CD14-positive monocyte (primary cell): Measurements from ENCODE around the gene PDE6B. TPM values are rescaled to one million over a fixed set of nuclear protein-coding genes. Genes with fewer than 3 reads are reported as not detected.

ENCODE experiments used
- DNase-seq, 3 donors: peaks; one replicate each; pipeline ENCODE4 v3.0.0-alpha.2; 2011 to 2022
- H2AFZ ChIP-seq: 2 replicates; pipeline ENCODE4 v1.6.0; 2012; ENCODE audit warnings: mild to moderate bottlenecking, low read depth, low read length, inconsistent platforms; ENCODE audit not compliant: insufficient read depth, poor library complexity, severe bottlenecking
- H3K27ac ChIP-seq, 2 donors: 1 replicate in 1 of 2; 2 replicates in 1 of 2; pipeline ENCODE4 v1.5.1; 2012 to 2013; ENCODE audit warnings: low read length in 2 of 2, control low read depth in 1 of 2, inconsistent platforms in 1 of 2, low read depth in 1 of 2, mild to moderate bottlenecking in 1 of 2
- H3K27me3 ChIP-seq, 2 donors: one replicate each; pipeline versions ENCODE4 v1.6.0 to v1.6.1; 2011 to 2013; ENCODE audit warnings: low read length in 2 of 2; ENCODE audit not compliant: control insufficient read depth in 2 of 2, insufficient read depth in 2 of 2
- H3K36me3 ChIP-seq, 2 donors: replicated peaks in 1 of 2; 1 replicate in 1 of 2; 2 replicates in 1 of 2; pipeline versions ENCODE4 v1.5.1 to v1.6.1; 2012 to 2013; ENCODE audit warnings: low read length in 2 of 2, control low read depth in 1 of 2, inconsistent platforms in 1 of 2, mild to moderate bottlenecking in 1 of 2; ENCODE audit not compliant: insufficient read depth in 2 of 2, control insufficient read depth in 1 of 2
- H3K4me1 ChIP-seq, 2 donors: 1 replicate in 1 of 2; 2 replicates in 1 of 2; pipeline versions ENCODE4 v1.5.1 to v1.6.1; 2012 to 2013; ENCODE audit warnings: low read length in 2 of 2, control low read depth in 1 of 2, inconsistent platforms in 1 of 2, mild to moderate bottlenecking in 1 of 2, moderate library complexity in 1 of 2; ENCODE audit not compliant: insufficient read depth in 2 of 2, control insufficient read depth in 1 of 2
- H3K4me2 ChIP-seq: replicated peaks from 2 replicates; pipeline ENCODE3; 2012; ENCODE audit warnings: low read length, moderate library complexity, mild to moderate bottlenecking; ENCODE audit not compliant: poor library complexity, severe bottlenecking; ENCODE audit errors: extremely low read depth
- H3K4me3 ChIP-seq, 3 experiments: fragments of 200-600 bp in 1 of 3; sonication (generic) in 1 of 3; replicated peaks in 1 of 3; 1 replicate in 2 of 3; 2 replicates in 1 of 3; pipeline ENCODE4 v1.5.1; 2011 to 2013; ENCODE audit warnings: low read length in 3 of 3, mild to moderate bottlenecking in 3 of 3, control low read depth in 2 of 3, low read depth in 2 of 3, inconsistent platforms in 1 of 3, moderate library complexity in 1 of 3
- H3K79me2 ChIP-seq: 2 replicates; pipeline ENCODE4 v1.6.0; 2012; ENCODE audit warnings: mild to moderate bottlenecking, control low read depth, inconsistent platforms, low read length, moderate library complexity; ENCODE audit not compliant: insufficient read depth
- H3K9ac ChIP-seq: 2 replicates; pipeline ENCODE4 v1.6.0; 2017; ENCODE audit warnings: low read length, mild to moderate bottlenecking; ENCODE audit not compliant: insufficient read depth, poor library complexity, severe bottlenecking
- H3K9me3 ChIP-seq, 2 donors: replicated peaks in 1 of 2; 1 replicate in 1 of 2; 2 replicates in 1 of 2; pipeline versions ENCODE4 v1.5.1 to v1.6.1; 2012 to 2013; ENCODE audit warnings: low read length in 2 of 2, control low read depth in 1 of 2; ENCODE audit not compliant: control insufficient read depth in 1 of 2, insufficient read depth in 1 of 2
- H4K20me1 ChIP-seq: 2 replicates; pipeline ENCODE4 v1.6.0; 2012; ENCODE audit warnings: mild to moderate bottlenecking, low read length, control low read depth, moderate library complexity; ENCODE audit not compliant: insufficient read depth
- H3K27ac Mint-ChIP-seq, 7 donors: one replicate each; pipeline ENCODE4 v1.8.0; 2020; ENCODE audit warnings: mild to moderate bottlenecking in 7 of 7, mixed read lengths in 7 of 7, moderate library complexity in 6 of 7, inconsistent platforms in 2 of 7
- H3K27me3 Mint-ChIP-seq, 3 donors: one replicate each; pipeline ENCODE4 v1.8.0; 2021 to 2022; ENCODE audit warnings: low read depth in 3 of 3, mild to moderate bottlenecking in 3 of 3, mixed read lengths in 3 of 3, moderate library complexity in 3 of 3, inconsistent platforms in 1 of 3
- H3K36me3 Mint-ChIP-seq, 2 donors: one replicate each; pipeline ENCODE4 v1.8.0; 2020; ENCODE audit warnings: mixed read lengths in 2 of 2, inconsistent platforms in 1 of 2, mild to moderate bottlenecking in 1 of 2
- H3K4me1 Mint-ChIP-seq: one replicate; pipeline ENCODE4 v1.8.0; 2020; ENCODE audit warnings: mild to moderate bottlenecking, mixed read lengths
- H3K4me3 Mint-ChIP-seq, 2 donors: one replicate each; pipeline ENCODE4 v1.8.0; 2020; ENCODE audit warnings: mild to moderate bottlenecking in 2 of 2, mixed read lengths in 2 of 2, moderate library complexity in 1 of 2
- H3K9me3 Mint-ChIP-seq, 7 donors: one replicate each; pipeline ENCODE4 v1.8.0; 2020 to 2022; ENCODE audit warnings: mixed read lengths in 7 of 7, mild to moderate bottlenecking in 6 of 7, moderate library complexity in 6 of 7, inconsistent platforms in 2 of 7
- WGBS: methylation state at CpG from one replicate; pipeline ENCODE4 v1.1.5; 2013; ENCODE audit warnings: missing lambda C conversion rate; ENCODE audit not compliant: insufficient coverage; 5-methylcytosine and 5-hydroxymethylcytosine counted together
- intact Hi-C, 2 donors: fragments of 100-400 bp; cut with micrococcal nuclease; formaldehyde crosslinking; loops; one replicate each; pipeline versions ENCODE4 v1.15.0 to v1.15.1; 2023
- polyA plus RNA-seq, 3 donors: library from polyadenylated mRNA; depleted of rRNA in 1 of 3; unstranded in 2 of 3; stranded (reverse) in 1 of 3; fragments of 300-500 nt in 2 of 3; fragments of >200 nt in 1 of 3; fragmentation: Illumina TruSeq in 2 of 3; gene quantifications; 1 replicate in 2 of 3; 2 replicates in 1 of 3; pipeline ENCODE4 v1.2.3, GENCODE V29; 2012 to 2021
- TF ChIP-seq, protein P1 (sequence below): fragments of 200-600 bp; IDR thresholded peaks from one replicate; pipeline ENCODE4 v1.8.0; 2022; ENCODE audit warnings: antibody characterized with exemption, mild to moderate bottlenecking

Gene PDE6B
- polyA plus RNA-seq, 3 donors = 3.7 to 6.3 (median 4.6) TPM

DNA sequence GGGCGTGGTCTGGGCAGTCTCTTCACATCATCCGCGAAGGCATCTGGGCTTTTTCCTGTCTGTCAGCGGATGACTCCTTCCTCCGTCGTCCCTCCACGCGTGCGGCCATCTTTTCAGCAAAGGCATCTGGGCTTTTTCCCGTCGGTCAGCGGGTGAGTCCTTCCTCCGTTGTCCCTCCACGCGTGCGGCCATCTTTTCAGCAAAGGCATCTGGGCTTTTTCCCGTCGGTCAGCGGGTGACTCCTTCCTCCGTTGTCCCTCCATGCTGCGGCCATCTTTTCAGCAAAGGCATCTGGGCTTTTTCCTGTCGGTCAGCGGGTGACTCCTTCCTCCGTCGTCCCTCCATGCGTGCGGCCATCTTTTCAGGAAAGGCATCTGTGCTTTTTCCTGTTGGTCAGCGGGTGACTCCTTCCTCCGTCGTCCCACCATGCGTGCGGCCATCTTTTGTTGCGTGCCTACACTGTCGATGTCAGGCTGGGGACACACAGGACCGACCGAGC is 37.0 kb upstream of the PDE6B start:
- Mint-ChIP-seq H3K4me3 (no peak overlapping the region), H3K27ac (no peak overlapping the region)

DNA sequence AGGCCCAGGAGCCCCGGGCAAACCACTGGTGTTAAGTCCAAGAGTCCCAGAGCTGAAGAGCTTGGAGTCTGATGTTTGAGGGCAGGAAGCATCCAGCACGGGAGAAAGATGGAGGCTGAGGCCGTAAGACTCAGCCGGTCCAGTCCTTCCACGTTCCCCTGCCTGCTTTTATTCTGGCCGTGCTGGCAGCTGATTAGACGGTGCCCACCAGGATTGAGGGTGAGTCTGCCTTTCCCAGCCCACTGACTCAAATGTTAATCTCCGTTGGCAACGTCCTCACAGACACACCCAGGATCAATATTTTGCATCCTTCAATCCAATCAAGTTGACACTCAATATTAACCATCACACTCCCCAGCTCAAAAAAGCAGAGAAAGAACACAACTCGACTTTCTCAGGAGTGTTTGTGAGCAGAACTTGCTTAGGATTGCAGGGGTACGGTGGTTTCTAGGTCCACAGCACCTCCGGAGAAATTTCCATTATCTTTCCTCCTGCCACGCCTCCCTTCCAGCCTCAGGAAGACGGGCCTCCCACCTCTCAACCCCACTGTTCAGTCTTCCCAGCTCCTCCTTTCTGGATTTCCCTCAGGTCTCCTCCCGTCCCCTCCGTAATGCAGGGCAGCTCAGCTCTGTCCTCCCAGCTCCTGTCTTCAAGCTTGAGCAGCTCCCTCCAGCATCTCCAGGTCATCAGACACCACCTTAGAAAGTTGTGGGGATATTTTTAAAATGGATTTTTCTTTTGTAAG is 36.0 kb upstream of the PDE6B start:
- WGBS = 95% methylated on average over 9 of the region's 16 CpGs

More for the DNA sequence above, 37.0 kb upstream of the PDE6B start:
- H3K4me1 ChIP-seq = no peaks in the 10 kb centered on the region
- no peaks in the 10 kb centered on the region for H3K4me1 Mint-ChIP-seq
- no peak overlapping the region for H3K4me3 ChIP-seq
- peaks cover 22 to 25% of the 10 kb centered on the region in 2 donors for H3K9me3 ChIP-seq
- H4K20me1 ChIP-seq = no peaks in the 10 kb centered on the region
- H3K36me3 Mint-ChIP-seq = no peaks in the 10 kb centered on the region
- no peaks in the 10 kb centered on the region for H3K36me3 ChIP-seq
- H3K4me2 ChIP-seq = no peak overlapping the region
- no peak overlapping the region for H2AFZ ChIP-seq
- no peak for DNase-seq
- H3K27me3 ChIP-seq = no peaks in the 10 kb centered on the region
- H3K9ac ChIP-seq = no peak overlapping the region
- H3K79me2 ChIP-seq = no peaks in the 10 kb centered on the region
- peaks cover 7 to 16% (median 15%) of the 10 kb centered on the region in 3 donors for H3K27me3 Mint-ChIP-seq
- 82% methylated on average over 32 of the region's 36 CpGs for whole genome bisulfite sequencing
- intact Hi-C loops = no loop called here
- TF ChIP-seq, protein P1, sequence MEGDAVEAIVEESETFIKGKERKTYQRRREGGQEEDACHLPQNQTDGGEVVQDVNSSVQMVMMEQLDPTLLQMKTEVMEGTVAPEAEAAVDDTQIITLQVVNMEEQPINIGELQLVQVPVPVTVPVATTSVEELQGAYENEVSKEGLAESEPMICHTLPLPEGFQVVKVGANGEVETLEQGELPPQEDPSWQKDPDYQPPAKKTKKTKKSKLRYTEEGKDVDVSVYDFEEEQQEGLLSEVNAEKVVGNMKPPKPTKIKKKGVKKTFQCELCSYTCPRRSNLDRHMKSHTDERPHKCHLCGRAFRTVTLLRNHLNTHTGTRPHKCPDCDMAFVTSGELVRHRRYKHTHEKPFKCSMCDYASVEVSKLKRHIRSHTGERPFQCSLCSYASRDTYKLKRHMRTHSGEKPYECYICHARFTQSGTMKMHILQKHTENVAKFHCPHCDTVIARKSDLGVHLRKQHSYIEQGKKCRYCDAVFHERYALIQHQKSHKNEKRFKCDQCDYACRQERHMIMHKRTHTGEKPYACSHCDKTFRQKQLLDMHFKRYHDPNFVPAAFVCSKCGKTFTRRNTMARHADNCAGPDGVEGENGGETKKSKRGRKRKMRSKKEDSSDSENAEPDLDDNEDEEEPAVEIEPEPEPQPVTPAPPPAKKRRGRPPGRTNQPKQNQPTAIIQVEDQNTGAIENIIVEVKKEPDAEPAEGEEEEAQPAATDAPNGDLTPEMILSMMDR = no peak
- H3K9me3 Mint-ChIP-seq = peaks cover 15 to 45% (median 38%) of the 10 kb centered on the region in 7 donors
- H3K27ac ChIP-seq = no peak overlapping the region

More for the DNA sequence above, 36.0 kb upstream of the PDE6B start:
- H3K27me3 ChIP-seq = no peaks in the 10 kb centered on the region
- Mint-ChIP-seq H3K27me3 (peaks cover 8 to 16% (median 15%) of the 10 kb centered on the region in 3 donors), H3K4me1 (no peaks in the 10 kb centered on the region), H3K9me3 (peaks cover 14 to 41% (median 35%) of the 10 kb centered on the region in 7 donors), H3K4me3 (no peak overlapping the region), H3K36me3 (no peaks in the 10 kb centered on the region), H3K27ac (peak overlapping the region in 1 of 7 donors; percentile 29)
- TF ChIP-seq, protein P1 = no peak
- no peaks in the 10 kb centered on the region for H3K36me3 ChIP-seq
- H4K20me1 ChIP-seq = no peaks in the 10 kb centered on the region
- intact Hi-C loops = no loop called here
- peaks cover 16 to 23% of the 10 kb centered on the region in 2 donors for H3K9me3 ChIP-seq
- no peak for DNase-seq
- no peak overlapping the region for H2AFZ ChIP-seq
- no peaks in the 10 kb centered on the region for H3K79me2 ChIP-seq
- H3K4me1 ChIP-seq = no peaks in the 10 kb centered on the region
- no peak overlapping the region for H3K4me3 ChIP-seq
- no peak overlapping the region for H3K27ac ChIP-seq
- H3K9ac ChIP-seq = no peak overlapping the region
- H3K4me2 ChIP-seq = no peak overlapping the region
